Astrocyte of the spinal cord (primary cell): ENCODE results near the gene SLC17A9.
"Not testable (repeated sequence)": the region's sequence is repeated elsewhere in the genome, so short reads cannot be mapped to it uniquely, and the experiment has no call there.

Experiments used
- DNase-seq: peaks from one replicate; pipeline ENCODE4 v3.0.0; 2011; ENCODE audit warnings: low read depth, low spot score
- H3K4me3 ChIP-seq: 2 replicates; pipeline ENCODE4 v1.5.1; 2011; ENCODE audit warnings: low read depth, mild to moderate bottlenecking, low read length, moderate library complexity
- CTCF ChIP-seq: IDR thresholded peaks from 2 replicates; pipeline ENCODE4 v1.5.1; 2012; ENCODE audit warnings: low read depth, mild to moderate bottlenecking, low read length, inconsistent platforms
- in situ Hi-C: cut with HindIII; loops from 2 replicates; pipeline ENCODE4 v1.10.0; 2017; ENCODE audit warnings: low sequenced_read_pairs

SLC17A9 gene

GRCh38 chr20:62918831-62919230, 33.7 kb upstream of the SLC17A9 start:
- no peak overlapping the region for H3K4me3 ChIP-seq
- in situ Hi-C loops: no loop called here
- TF ChIP-seq CTCF: no peak
- no peak for DNase-seq

GRCh38 chr20:62920039-62920645, 32.4 kb upstream of the SLC17A9 start:
- TF ChIP-seq CTCF: no peak
- in situ Hi-C loops: no loop called here
- no peak for DNase-seq
- H3K4me3 ChIP-seq: no peak overlapping the region

GRCh38 chr20:62921119-62921687, 31.3 kb upstream of the SLC17A9 start:
- no peak overlapping the region for H3K4me3 ChIP-seq
- DNase-seq: peak; percentile 44
- peak; percentile 65 for TF ChIP-seq CTCF
- in situ Hi-C loops: no loop called here

- no peak for TF ChIP-seq CTCF
- no peak overlapping the region for H3K4me3 ChIP-seq
- in situ Hi-C loops: no loop called here
- no peak for DNase-seq
Observed at GRCh38 chr20:62922451-62922921, 30.0 kb upstream of the SLC17A9 start.

- H3K4me3 ChIP-seq, in situ Hi-C loops: not testable (repeated sequence)
- peak; percentile 82 for DNase-seq
Observed at GRCh38 chr20:62923059-62923668, 29.3 kb upstream of the SLC17A9 start.

GRCh38 chr20:62923669-62924441, 28.7 kb upstream of the SLC17A9 start:
- in situ Hi-C loops: no loop called here
- TF ChIP-seq CTCF: no peak
- DNase-seq: no peak
- H3K4me3 ChIP-seq: peak overlapping the region; percentile 95
